GM12891 (cell line): ENCODE measurements around the gene GRK3.

Source experiments
- POLR2A ChIP-seq: IDR thresholded peaks from 2 replicates; pipeline ENCODE4 v1.6.1; 2011; ENCODE audit warnings: low read depth, low read length, control low read depth
- POLR2AphosphoS5 ChIP-seq: IDR thresholded peaks from 2 replicates; pipeline ENCODE4 v1.6.1; 2011; ENCODE audit warnings: low read depth, low read length, control low read depth

- TF ChIP-seq POLR2A (no peak), POLR2AphosphoS5 (no peak)
Observed at GRCh38 chr22:25693268-25693565, 128.7 kb downstream of the GRK3 start.
